GM23248 (cell line): ENCODE data around the gene PKNOX2. TPM values are rescaled to one million over a fixed set of nuclear protein-coding genes. Genes with fewer than 3 reads are reported as not detected.

Source experiments
- DNase-seq: peaks from one replicate; pipeline ENCODE4 v3.0.0-alpha.2; 2015
- H2AFZ ChIP-seq: fragments of 200-600 bp; sonication (generic); 2 replicates; pipeline ENCODE4 v1.6.1; 2016; ENCODE audit warnings: antibody characterized with exemption
- H3F3A ChIP-seq: fragments of 200-600 bp; sonication (generic); 2 replicates; pipeline ENCODE4 v1.6.1; 2016; ENCODE audit warnings: mild to moderate bottlenecking, antibody characterized with exemption, mixed run types; ENCODE audit not compliant: insufficient read depth
- H3K27ac ChIP-seq: fragments of 200-600 bp; sonication (generic); 2 replicates; pipeline ENCODE4 v1.5.1; 2016; ENCODE audit warnings: mild to moderate bottlenecking
- H3K27me3 ChIP-seq: fragments of 200-600 bp; sonication (generic); replicated peaks from 2 replicates; pipeline ENCODE4 v1.6.1; 2016; ENCODE audit warnings: mild to moderate bottlenecking; ENCODE audit not compliant: insufficient read depth
- H3K36me3 ChIP-seq: fragments of 200-600 bp; sonication (generic); 2 replicates; pipeline ENCODE4 v1.6.1; 2016; ENCODE audit warnings: low read depth, mild to moderate bottlenecking
- H3K4me1 ChIP-seq: fragments of 200-600 bp; sonication (generic); 2 replicates; pipeline ENCODE4 v1.6.1; 2016; ENCODE audit warnings: mild to moderate bottlenecking; ENCODE audit not compliant: insufficient read depth
- H3K4me2 ChIP-seq: fragments of 200-600 bp; sonication (generic); one replicate; pipeline ENCODE4 v1.6.1; 2016; ENCODE audit warnings: mild to moderate bottlenecking; ENCODE audit not compliant: unreplicated experiment
- H3K4me3 ChIP-seq: fragments of 200-600 bp; sonication (generic); 2 replicates; pipeline ENCODE4 v1.5.1; 2016; ENCODE audit warnings: mild to moderate bottlenecking
- H3K79me2 ChIP-seq: fragments of 200-600 bp; sonication (generic); 2 replicates; pipeline ENCODE4 v1.6.1; 2016; ENCODE audit warnings: mild to moderate bottlenecking; ENCODE audit not compliant: insufficient read depth
- H3K9ac ChIP-seq: fragments of 200-600 bp; sonication (generic); 2 replicates; pipeline ENCODE4 v1.6.1; 2016; ENCODE audit warnings: mild to moderate bottlenecking
- H3K9me2 ChIP-seq: fragments of 200-600 bp; sonication (generic); 2 replicates; pipeline ENCODE4 v1.6.1; 2016; ENCODE audit warnings: mixed run types, mild to moderate bottlenecking, moderate library complexity; ENCODE audit not compliant: insufficient read depth
- H3K9me3 ChIP-seq: fragments of 200-600 bp; sonication (generic); one replicate; pipeline ENCODE4 v1.6.1; 2017; ENCODE audit warnings: low read depth
- H4K20me1 ChIP-seq: fragments of 200-600 bp; sonication (generic); 2 replicates; pipeline ENCODE4 v1.6.0; 2016; ENCODE audit not compliant: insufficient read depth
- EZH2 ChIP-seq: fragments of 200-600 bp; sonication (generic); IDR thresholded peaks from 2 replicates; pipeline ENCODE4 v1.6.1; 2018; ENCODE audit warnings: antibody characterized with exemption, mild to moderate bottlenecking; ENCODE audit not compliant: insufficient read depth, poor library complexity, severe bottlenecking
- EZH2phosphoT487 ChIP-seq: fragments of 200-600 bp; sonication (generic); IDR thresholded peaks from 2 replicates; pipeline ENCODE4 v1.6.1; 2018; ENCODE audit warnings: antibody characterized with exemption, moderate library complexity, mild to moderate bottlenecking, low read depth; ENCODE audit not compliant: insufficient read depth
- WGBS, 2 experiments: methylation state at CpG; one replicate each; pipeline ENCODE4 v1.1.6; 2015 to 2017; ENCODE audit warnings: low lambda C conversion rate in 2 of 2, low coverage in 1 of 2; ENCODE audit errors: missing lambda C conversion rate in 2 of 2; 5-methylcytosine and 5-hydroxymethylcytosine counted together
- in situ Hi-C: fragments of 300-500 bp; cut with MboI; formaldehyde crosslinking; loops from 2 replicates; pipeline ENCODE4 v1.15.0; 2020
- polyA plus RNA-seq: library from polyadenylated mRNA; unstranded; fragments of >200 nt; fragmentation: Nextera tagmentation; extraction: Ambion mirVana; gene quantifications from 2 replicates; pipeline ENCODE4 v1.2.1, GENCODE V29; 2016
- total RNA-seq: library from RNA; depleted of rRNA; stranded (reverse); fragments of >200 nt; shearing (Covaris generic); gene quantifications from 2 replicates; pipeline ENCODE4 v1.2.3, GENCODE V29; 2014

Gene PKNOX2
- total and polyA plus RNA-seq, 2 experiments from 2014 or later: 0.21 to 0.76 TPM

DNA sequence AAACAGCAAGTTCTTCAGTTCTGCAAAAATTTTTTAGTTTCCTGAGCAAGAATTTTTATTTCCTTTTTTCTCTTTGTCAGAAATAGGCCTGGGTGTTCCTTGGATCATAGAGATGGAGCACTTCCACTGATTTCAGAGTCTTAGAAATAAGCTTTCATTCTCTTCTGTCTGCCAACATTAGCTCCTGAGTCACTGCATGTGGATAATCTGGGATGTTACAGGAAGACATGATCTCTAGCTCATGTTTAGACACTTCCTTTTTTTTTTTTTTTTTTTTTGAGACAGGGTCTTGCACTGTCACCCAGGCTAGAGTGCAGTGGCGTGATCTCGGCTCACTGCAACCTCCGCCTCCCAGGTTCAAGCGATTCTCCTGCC lies 39.9 kb upstream of the PKNOX2 start:
- WGBS, 2 experiments: 96 to 100% methylated on average over 2 to 4 of the region's 4 CpGs
- no peak overlapping the region for H3K4me3 ChIP-seq
- peaks cover 4% of the 10 kb centered on the region; the same call in 1 of the 2 replicates for H3K4me1 ChIP-seq
- H3K79me2 ChIP-seq: no peaks in the 10 kb centered on the region
- H3K9me2 ChIP-seq: no peaks in the 10 kb centered on the region
- H3K9me3 ChIP-seq: no peaks in the 10 kb centered on the region
- H3K36me3 ChIP-seq: no peaks in the 10 kb centered on the region
- H3K27ac ChIP-seq: no peak overlapping the region
- TF ChIP-seq EZH2phosphoT487: no peak
- TF ChIP-seq EZH2: no peak
- in situ Hi-C loops: no loop called here
- peak overlapping the region; percentile 94; the same call in 1 of the 2 replicates for H2AFZ ChIP-seq
- no peak for DNase-seq
- no peaks in the 10 kb centered on the region for H3F3A ChIP-seq
- no peak overlapping the region for H3K9ac ChIP-seq
- no peaks in the 10 kb centered on the region for H4K20me1 ChIP-seq
- no peaks in the 10 kb centered on the region for H3K27me3 ChIP-seq
- H3K4me2 ChIP-seq: no peak overlapping the region

DNA sequence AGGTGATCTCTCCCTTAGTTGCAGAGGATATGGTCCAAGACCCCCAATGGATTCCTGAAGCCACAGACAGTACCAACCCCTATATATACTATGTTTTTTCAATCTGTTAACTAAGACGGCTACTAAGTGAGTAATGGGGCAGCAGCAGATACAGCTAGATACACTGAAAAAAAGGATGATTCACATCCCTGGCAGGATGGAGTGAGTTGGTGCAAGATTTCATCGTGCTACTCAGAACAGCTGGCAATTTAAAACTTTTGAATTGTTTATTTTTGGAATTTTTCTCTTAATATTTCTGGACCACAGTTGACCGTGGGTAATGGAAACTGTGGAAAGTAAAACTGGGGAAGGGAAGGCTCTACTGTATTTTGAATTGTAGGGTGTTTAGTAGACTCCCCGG lies 36.1 kb upstream of the PKNOX2 start:
- Histone ChIP-seq H3K9ac (no peak overlapping the region), H3K27me3 (0 out of 2 replicates have a peak, but pooled peaks cover 1% of the 10 kb centered on the region), H3K9me2 (no peaks in the 10 kb centered on the region), H3K79me2 (no peaks in the 10 kb centered on the region), H3K4me2 (no peak overlapping the region), H3K27ac (no peak overlapping the region), H3K36me3 (no peaks in the 10 kb centered on the region), H2AFZ (peak overlapping the region; percentile 23), H3K9me3 (no peaks in the 10 kb centered on the region), H3F3A (no peaks in the 10 kb centered on the region), H3K4me1 (peaks cover 4% of the 10 kb centered on the region; the same call in 1 of the 2 replicates), H4K20me1 (no peaks in the 10 kb centered on the region), H3K4me3 (no peak overlapping the region)
- in situ Hi-C loops: no loop called here
- peak; percentile 82 for DNase-seq
- TF ChIP-seq EZH2 (no peak), EZH2phosphoT487 (no peak)
- WGBS, 2 experiments: 25 to 30% methylated on average over 4 of the region's 4 CpGs

- Histone ChIP-seq H3F3A (no peaks in the 10 kb centered on the region), H3K27ac (no peak overlapping the region), H3K4me2 (no peak overlapping the region), H2AFZ (peak overlapping the region; percentile 47; the same call in 1 of the 2 replicates), H3K9me3 (no peaks in the 10 kb centered on the region), H4K20me1 (no peaks in the 10 kb centered on the region), H3K4me1 (peaks cover 4% of the 10 kb centered on the region; the same call in 1 of the 2 replicates), H3K79me2 (no peaks in the 10 kb centered on the region), H3K36me3 (no peaks in the 10 kb centered on the region), H3K4me3 (no peak overlapping the region), H3K27me3 (peaks cover 6% of the 10 kb centered on the region; the same call in 1 of the 2 replicates), H3K9ac (no peak overlapping the region), H3K9me2 (no peaks in the 10 kb centered on the region)
- no peak for TF ChIP-seq EZH2phosphoT487
- no peak for TF ChIP-seq EZH2
- WGBS, 2 experiments: 75 to 76% methylated on average over 22 of the region's 22 CpGs
- DNase-seq: no peak
- in situ Hi-C loops: no loop called here
These were observed 35.1 kb upstream of the PKNOX2 start for GRCh38 chr11:125129316-125129993.

DNA sequence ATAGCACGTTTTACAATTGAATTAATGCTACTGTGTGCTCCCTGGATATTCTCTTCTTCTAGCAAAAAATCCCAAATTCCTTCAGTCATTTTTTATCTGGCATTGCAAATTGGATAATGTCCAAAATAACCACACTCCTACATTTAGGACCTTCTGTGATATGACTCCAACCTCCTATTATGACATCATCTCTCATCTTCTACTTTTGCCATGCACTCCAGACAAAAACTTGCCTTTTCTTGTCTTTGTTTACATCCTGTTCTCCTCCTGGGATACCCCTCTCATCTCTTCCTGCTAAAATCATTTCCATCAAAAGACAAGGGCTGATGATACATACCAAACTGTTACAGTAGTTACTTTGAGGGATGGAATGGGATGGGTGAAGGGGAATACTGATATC lies 32.5 kb upstream of the PKNOX2 start:
- H3K9ac ChIP-seq: no peak overlapping the region
- no peaks in the 10 kb centered on the region for H3K79me2 ChIP-seq
- H3K4me3 ChIP-seq: no peak overlapping the region
- no peaks in the 10 kb centered on the region for H4K20me1 ChIP-seq
- no peak for DNase-seq
- peaks cover 17% of the 10 kb centered on the region for H3K27me3 ChIP-seq
- H3K36me3 ChIP-seq: no peaks in the 10 kb centered on the region
- TF ChIP-seq EZH2phosphoT487: no peak
- no peak for TF ChIP-seq EZH2
- H3K9me2 ChIP-seq: no peaks in the 10 kb centered on the region
- in situ Hi-C loops: no loop called here
- no peaks in the 10 kb centered on the region for H3F3A ChIP-seq
- no peak overlapping the region for H2AFZ ChIP-seq
- 72 to 80% methylated on average over 1 of the region's 1 CpG for WGBS, 2 experiments
- peaks cover 4% of the 10 kb centered on the region; the same call in 1 of the 2 replicates for H3K4me1 ChIP-seq
- H3K4me2 ChIP-seq: no peak overlapping the region
- no peak overlapping the region for H3K27ac ChIP-seq
- no peaks in the 10 kb centered on the region for H3K9me3 ChIP-seq
